GM21526 (cell line): ENCODE results near the gene SSH3.
"Not testable (repeated sequence)": the region's sequence is repeated elsewhere in the genome, so short reads cannot be mapped to it uniquely, and the experiment has no call there.

Experiments
- ATAC-seq: cut with Tn5 transposase; IDR thresholded peaks from one replicate; pipeline ENCODE4 v1.9.1; 2021; ENCODE audit warnings: moderate library complexity; ENCODE audit not compliant: unreplicated experiment, low FRiP score

The SSH3 gene

GRCh38 chr11:67303132-67303834 is at the start of gene SSH3:
SSH3 (plus strand) TSS chr11:67303530; CDS start chr11:67303626, 96 bp downstream.
- ATAC-seq: no peak

GRCh38 chr11:67253872-67254624 is 49.3 kb upstream of the SSH3 start:
- ATAC-seq: no peak

GRCh38 chr11:67254798-67255197 is 48.5 kb upstream of the SSH3 start:
- no peak for ATAC-seq

- no peak for ATAC-seq
Measured at GRCh38 chr11:67255353-67255752, 48.0 kb upstream of the SSH3 start.

GRCh38 chr11:67255864-67256263 is 47.5 kb upstream of the SSH3 start:
- ATAC-seq: no peak

- ATAC-seq: no peak
Measured at GRCh38 chr11:67256477-67257135, 46.7 kb upstream of the SSH3 start.

- ATAC-seq: no peak
Measured at GRCh38 chr11:67260406-67260805, 42.9 kb upstream of the SSH3 start.

GRCh38 chr11:67260885-67261639 is 42.3 kb upstream of the SSH3 start:
- ATAC-seq: not testable (repeated sequence)

- ATAC-seq: no peak
Measured at GRCh38 chr11:67261640-67261945, 41.7 kb upstream of the SSH3 start.

GRCh38 chr11:67261946-67262681 is 41.2 kb upstream of the SSH3 start:
- no peak for ATAC-seq

GRCh38 chr11:67262731-67263675 is 40.3 kb upstream of the SSH3 start:
- no peak for ATAC-seq

- ATAC-seq: no peak
Measured at GRCh38 chr11:67264260-67264659, 39.1 kb upstream of the SSH3 start.

- no peak for ATAC-seq
Measured at GRCh38 chr11:67264877-67265632, 38.3 kb upstream of the SSH3 start.

- ATAC-seq: no peak
Measured at GRCh38 chr11:67265633-67266448, 37.5 kb upstream of the SSH3 start.

GRCh38 chr11:67266449-67267187 is 36.7 kb upstream of the SSH3 start, which contains the start of gene GRK2:
GRK2 (plus strand) TSS chr11:67266473; CDS start chr11:67266700, 227 bp downstream.
- no peak for ATAC-seq

- peak; percentile 1 for ATAC-seq
Measured at GRCh38 chr11:67267188-67268080, 35.9 kb upstream of the SSH3 start.
